GM12874 (cell line): ENCODE results near the gene POLN.

Experiments
- TF ChIP-seq, protein P1 (sequence below): IDR thresholded peaks from 2 replicates; pipeline ENCODE4 v1.5.1; 2011; ENCODE audit warnings: low read depth, mild to moderate bottlenecking, control low read depth, low read length, moderate library complexity; ENCODE audit not compliant: insufficient read depth

The POLN gene

DNA sequence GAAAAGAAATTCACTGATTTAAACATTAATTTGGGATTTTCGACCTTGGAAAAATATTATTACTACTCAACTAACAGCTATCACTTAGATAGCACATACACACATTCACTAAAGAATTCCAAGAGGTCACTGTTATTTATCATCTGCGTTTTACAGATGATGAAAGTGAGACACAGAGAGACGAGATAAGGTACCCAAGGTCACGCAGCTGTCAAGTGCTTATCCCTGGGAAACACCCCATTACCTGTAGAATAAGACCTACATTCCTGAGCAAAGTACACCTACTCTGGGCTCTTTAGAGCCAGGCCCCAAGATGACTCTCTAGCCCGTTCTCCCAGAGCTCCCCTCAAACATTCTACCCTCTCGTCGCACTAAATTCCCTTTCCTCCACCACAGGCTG is 48.6 kb downstream of the POLN start:
- TF ChIP-seq, protein P1, sequence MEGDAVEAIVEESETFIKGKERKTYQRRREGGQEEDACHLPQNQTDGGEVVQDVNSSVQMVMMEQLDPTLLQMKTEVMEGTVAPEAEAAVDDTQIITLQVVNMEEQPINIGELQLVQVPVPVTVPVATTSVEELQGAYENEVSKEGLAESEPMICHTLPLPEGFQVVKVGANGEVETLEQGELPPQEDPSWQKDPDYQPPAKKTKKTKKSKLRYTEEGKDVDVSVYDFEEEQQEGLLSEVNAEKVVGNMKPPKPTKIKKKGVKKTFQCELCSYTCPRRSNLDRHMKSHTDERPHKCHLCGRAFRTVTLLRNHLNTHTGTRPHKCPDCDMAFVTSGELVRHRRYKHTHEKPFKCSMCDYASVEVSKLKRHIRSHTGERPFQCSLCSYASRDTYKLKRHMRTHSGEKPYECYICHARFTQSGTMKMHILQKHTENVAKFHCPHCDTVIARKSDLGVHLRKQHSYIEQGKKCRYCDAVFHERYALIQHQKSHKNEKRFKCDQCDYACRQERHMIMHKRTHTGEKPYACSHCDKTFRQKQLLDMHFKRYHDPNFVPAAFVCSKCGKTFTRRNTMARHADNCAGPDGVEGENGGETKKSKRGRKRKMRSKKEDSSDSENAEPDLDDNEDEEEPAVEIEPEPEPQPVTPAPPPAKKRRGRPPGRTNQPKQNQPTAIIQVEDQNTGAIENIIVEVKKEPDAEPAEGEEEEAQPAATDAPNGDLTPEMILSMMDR, result no peak

DNA sequence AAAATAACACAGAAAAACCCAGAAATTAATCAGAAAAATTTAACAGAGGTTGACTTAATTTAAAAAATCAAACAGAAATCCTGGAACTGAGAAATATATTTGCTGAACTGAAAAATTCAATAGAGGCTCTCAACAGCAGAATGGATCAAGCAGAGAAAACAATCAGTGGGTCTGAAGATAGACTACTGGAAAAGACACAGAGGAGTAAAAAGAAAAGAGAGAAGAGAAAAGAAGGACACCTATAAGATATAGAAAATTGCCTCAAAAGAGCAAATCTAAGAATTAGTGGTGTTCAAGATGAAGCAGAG is 55.1 kb downstream of the POLN start:
- TF ChIP-seq, protein P1, result no peak

DNA sequence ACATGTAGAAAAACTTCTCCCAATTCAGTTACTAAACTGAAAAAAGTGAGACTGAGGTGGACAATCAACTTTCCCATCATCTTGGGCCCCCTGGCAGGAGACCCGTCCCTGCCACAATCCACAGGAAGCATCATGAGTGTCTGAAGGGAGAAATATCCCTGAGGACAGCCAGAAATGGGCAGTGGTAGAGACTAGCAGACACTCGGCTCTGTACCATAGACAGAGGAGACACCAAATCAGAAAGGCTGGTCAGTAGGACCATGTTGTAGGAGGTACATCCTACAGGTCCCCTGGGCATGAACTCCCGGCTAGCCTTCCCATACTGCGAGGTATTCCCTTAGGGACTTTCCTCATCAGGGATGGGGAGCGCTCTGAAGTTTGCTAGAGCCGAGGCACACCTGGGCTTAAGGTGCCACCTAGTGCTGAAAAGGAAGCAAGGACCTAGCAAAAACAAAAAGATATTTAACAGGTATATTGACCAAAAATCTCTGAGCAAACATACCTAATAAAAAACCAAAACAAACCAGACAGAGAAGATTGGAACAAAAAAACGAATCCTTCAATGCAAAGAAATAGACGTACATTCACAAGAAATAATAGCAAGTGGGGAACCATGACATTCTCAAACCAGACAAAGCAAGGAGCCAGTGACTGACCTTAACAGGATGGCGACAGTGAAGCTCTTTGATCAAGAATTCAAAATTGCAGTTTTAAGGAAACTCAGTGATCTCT is 55.6 kb downstream of the POLN start:
- TF ChIP-seq, protein P1, result peak; percentile 21; the same call in 1 of the 2 replicates

DNA sequence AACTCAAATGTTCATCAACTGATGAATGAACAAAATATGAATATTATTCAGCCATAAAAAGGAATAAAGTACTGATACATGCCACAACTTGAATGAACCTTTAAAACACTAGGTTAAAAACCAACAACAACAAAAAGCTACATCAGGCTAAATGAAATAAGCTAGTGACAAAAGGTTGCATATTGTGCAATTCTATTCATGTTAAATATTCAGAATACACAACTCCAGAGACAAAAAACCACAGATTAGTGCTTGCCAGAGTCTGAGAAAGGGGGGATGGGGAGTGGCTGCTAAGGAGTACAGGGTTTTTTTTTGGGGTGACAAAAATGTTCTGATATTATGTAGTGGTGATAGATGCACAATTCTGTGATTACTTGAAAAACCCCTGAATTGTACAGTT is 58.5 kb downstream of the POLN start:
- TF ChIP-seq, protein P1, result no peak

DNA sequence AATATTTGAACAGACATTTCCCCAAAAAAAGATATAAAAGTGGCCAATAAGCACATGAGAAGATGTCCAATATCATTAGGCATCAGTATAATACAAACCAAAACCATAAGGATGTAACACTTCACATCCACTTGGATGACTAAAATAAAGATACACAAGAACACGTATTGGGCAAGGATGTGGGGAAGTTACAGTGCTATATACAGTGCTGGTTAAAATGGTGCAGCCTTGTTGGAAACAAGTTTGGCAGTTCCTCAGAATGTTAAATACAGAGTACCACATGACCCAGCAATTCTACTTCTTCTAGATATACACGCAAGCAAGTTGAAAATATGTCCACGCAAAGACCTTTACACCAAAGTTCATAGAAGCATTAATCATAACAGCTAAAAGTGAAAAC is 58.9 kb downstream of the POLN start:
- TF ChIP-seq, protein P1, result no peak

DNA sequence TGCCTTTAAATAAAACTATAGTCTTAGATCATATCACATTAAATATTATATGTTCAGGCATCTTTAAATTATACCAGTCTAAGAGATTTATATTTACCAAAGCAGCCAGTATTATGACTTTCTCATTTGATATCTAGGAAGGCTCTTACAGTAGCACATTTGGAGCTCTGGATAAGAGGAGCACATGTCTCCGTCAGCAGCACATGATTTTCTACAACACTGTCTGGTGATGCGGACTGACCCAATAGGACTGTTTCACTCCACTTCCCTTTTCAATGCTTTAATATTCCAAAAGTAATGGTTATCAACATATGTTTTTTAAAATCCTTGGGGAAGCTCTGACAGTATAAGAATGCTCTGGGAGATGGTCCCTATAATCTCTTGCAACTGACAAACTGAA is 61.5 kb downstream of the POLN start:
- TF ChIP-seq, protein P1, result no peak

DNA sequence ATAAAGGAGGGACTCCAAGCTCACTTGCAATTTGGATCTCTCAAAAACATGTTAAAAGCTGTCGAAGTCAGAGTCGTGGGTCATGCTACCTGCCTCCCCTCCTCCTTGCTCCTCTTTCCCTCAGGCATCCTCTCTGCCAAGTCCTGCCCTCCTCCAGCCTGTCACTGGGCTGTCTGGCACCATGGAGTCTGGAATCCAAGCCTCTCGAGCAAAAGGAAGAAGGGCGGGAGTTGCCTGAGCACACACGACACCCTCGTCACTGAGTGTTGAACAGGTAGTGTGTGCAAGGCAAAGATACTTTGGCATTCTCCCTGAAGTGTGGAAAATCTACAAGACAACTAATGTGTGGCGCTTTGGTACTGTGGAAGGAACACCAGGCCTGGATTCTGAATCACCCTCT is 62.2 kb downstream of the POLN start:
- TF ChIP-seq, protein P1, result no peak
